ENCODE results near the gene ZMIZ2.

ZMIZ2 gene

GRCh38 chr7:44811093-44811492 is 62.4 kb downstream of the ZMIZ2 start:
- DNase-seq, result no peak

DNA sequence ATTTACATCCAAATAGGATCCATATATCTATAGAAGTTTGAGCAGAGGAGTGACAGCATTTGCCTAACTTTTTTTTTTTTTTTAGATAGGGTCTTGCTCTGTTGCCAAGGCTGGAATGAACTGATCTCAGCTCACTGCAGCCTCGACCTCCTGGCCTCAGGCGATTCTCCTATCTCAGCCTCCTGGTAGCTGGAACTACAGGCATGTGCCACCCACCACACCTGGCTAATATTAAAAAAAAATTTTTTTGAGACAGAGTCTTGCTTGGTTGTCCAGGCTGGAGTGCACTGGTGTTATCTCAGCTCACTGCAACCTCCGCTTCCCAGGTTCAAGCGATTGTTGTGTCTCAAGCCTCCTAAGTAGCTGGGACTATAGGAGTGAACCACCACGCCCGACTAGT is 62.9 kb downstream of the ZMIZ2 start:
- no peak for DNase-seq

GRCh38 chr7:44814919-44815318 is 66.3 kb downstream of the ZMIZ2 start:
- no peak for DNase-seq

DNA sequence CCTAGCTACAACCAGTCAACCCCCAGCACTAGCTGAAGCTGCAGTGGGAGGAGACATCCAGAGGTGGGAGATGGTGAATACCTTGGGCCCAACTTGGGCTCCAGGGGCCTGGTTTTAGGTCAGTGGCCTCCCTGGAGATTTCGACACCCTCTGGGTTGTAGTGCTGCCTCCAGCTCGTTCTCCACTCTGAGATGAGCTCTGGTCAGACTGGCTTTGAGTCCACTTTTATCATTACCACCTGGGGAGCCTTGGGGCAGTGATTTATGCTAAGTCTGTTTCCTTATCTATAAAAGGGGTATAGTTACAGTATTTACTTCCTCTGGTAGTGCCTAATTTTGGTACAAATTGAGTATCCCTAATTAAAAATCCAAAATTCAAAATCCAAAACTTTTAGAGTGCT is 70.6 kb downstream of the ZMIZ2 start:
- DNase-seq, result no peak
